ENCODE data around the gene CMSS1.

DNA sequence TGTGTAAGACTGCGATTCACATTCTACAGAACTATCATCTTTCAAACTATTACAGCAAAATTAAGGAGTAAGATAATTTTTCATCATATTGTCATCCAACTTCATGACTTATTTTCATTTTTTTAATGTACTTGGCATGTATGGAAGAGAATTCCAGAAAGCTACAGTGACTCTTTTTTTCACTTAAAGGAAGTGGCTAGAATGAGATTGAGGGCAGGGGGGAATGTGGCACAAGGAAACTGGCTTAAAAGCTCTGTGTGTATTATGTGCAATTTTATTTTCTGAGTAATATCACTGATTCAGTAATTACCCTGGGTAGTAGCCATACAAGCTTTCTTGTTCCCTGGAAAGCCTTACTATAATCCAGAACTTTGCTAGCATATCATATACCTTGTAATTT, 202.1 kb downstream of the CMSS1 start:
- no peak for TF ChIP-seq EZH2 (optimal IDR thresholded peaks at IDR 0.05; ENCODE audit: low read depth, low read length)
- TF ChIP-seq, protein P1, sequence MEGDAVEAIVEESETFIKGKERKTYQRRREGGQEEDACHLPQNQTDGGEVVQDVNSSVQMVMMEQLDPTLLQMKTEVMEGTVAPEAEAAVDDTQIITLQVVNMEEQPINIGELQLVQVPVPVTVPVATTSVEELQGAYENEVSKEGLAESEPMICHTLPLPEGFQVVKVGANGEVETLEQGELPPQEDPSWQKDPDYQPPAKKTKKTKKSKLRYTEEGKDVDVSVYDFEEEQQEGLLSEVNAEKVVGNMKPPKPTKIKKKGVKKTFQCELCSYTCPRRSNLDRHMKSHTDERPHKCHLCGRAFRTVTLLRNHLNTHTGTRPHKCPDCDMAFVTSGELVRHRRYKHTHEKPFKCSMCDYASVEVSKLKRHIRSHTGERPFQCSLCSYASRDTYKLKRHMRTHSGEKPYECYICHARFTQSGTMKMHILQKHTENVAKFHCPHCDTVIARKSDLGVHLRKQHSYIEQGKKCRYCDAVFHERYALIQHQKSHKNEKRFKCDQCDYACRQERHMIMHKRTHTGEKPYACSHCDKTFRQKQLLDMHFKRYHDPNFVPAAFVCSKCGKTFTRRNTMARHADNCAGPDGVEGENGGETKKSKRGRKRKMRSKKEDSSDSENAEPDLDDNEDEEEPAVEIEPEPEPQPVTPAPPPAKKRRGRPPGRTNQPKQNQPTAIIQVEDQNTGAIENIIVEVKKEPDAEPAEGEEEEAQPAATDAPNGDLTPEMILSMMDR (IDR thresholded peaks at IDR 0.05; ENCODE audit: low read length) = no peak

Data from MM.1S (cell line).